ENCODE data around the gene TNRC6A. TPM values are rescaled to one million over a fixed set of nuclear protein-coding genes. Genes with fewer than 3 reads are reported as not detected.

TNRC6A gene
- total and polyA plus RNA-seq, 2 experiments from 2014 or later = 93.1 to 124 TPM

DNA sequence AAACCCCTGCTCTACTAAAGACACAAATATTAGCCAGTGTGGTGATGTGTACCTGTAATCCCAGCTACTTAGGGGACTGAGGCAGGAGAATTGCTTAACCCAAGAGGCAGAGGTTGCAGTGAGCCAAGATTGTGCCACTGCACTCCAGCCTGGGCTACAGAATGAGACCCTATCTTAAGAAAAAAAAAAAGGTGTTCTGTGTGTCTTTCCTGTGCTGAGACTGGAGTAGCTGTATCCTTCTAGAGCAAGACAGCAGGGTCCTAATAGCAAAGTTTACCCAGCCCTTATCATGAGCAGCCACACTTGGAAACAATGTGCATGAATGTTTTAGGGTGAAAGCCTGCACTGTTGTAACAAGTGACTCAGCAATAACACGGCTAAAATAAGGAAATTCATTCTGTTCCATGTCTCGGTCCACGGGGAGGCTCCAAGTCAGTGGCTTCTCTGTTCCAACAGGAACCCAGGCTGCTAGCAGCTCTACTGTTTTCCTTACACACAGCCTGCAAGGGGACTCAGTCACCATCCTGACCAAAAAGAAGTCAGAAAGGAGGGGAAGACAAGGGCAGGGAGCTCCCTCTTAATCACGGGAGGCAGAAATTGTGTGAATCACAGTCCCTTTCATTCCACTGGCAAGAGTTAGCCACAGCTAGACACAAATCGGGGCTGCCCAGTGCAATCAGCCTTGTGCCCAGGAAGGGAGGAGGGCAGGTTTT lies 109.3 kb downstream of the TNRC6A start:
- peak overlapping the region; percentile 76; the same call in 1 of the 2 replicates for H3K27ac Mint-ChIP-seq
- no peaks in the 10 kb centered on the region; the same call in 2 of the 3 replicates for H3K9me3 Mint-ChIP-seq

More for the DNA sequence above, 109.3 kb downstream of the TNRC6A start:
- no peaks in the 10 kb centered on the region for H3K4me1 ChIP-seq (ENCODE audit: insufficient read depth)
- H2AFZ ChIP-seq = no peak overlapping the region
- no peaks in the 10 kb centered on the region for H3K4me1 Mint-ChIP-seq
- H3K27me3 ChIP-seq (ENCODE audit: insufficient read depth) = no peaks in the 10 kb centered on the region
- H3K4me3 Mint-ChIP-seq = no peak overlapping the region
- H3K27ac ChIP-seq (ENCODE audit: low read depth) = no peak overlapping the region
- H3K4me3 ChIP-seq = no peak overlapping the region
- TF ChIP-seq, protein P1, sequence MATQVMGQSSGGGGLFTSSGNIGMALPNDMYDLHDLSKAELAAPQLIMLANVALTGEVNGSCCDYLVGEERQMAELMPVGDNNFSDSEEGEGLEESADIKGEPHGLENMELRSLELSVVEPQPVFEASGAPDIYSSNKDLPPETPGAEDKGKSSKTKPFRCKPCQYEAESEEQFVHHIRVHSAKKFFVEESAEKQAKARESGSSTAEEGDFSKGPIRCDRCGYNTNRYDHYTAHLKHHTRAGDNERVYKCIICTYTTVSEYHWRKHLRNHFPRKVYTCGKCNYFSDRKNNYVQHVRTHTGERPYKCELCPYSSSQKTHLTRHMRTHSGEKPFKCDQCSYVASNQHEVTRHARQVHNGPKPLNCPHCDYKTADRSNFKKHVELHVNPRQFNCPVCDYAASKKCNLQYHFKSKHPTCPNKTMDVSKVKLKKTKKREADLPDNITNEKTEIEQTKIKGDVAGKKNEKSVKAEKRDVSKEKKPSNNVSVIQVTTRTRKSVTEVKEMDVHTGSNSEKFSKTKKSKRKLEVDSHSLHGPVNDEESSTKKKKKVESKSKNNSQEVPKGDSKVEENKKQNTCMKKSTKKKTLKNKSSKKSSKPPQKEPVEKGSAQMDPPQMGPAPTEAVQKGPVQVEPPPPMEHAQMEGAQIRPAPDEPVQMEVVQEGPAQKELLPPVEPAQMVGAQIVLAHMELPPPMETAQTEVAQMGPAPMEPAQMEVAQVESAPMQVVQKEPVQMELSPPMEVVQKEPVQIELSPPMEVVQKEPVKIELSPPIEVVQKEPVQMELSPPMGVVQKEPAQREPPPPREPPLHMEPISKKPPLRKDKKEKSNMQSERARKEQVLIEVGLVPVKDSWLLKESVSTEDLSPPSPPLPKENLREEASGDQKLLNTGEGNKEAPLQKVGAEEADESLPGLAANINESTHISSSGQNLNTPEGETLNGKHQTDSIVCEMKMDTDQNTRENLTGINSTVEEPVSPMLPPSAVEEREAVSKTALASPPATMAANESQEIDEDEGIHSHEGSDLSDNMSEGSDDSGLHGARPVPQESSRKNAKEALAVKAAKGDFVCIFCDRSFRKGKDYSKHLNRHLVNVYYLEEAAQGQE (IDR thresholded peaks at IDR 0.05; ENCODE audit: unreplicated experiment) = no peak
- TF ChIP-seq STAT1 (IDR thresholded peaks at IDR 0.05; ENCODE audit: unreplicated experiment) (no peak), EZH2 (IDR thresholded peaks at IDR 0.05; ENCODE audit: low read depth, unreplicated experiment) (no peak), POLR2AphosphoS5 (IDR thresholded peaks at IDR 0.05; ENCODE audit: low read depth) (no peak), NANOG (IDR thresholded peaks at IDR 0.05; ENCODE audit: borderline replicate concordance) (no peak), ZNF114 (CRISPR knock-in tag; IDR thresholded peaks at IDR 0.05) (no peak)
- TF ChIP-seq, protein P2, sequence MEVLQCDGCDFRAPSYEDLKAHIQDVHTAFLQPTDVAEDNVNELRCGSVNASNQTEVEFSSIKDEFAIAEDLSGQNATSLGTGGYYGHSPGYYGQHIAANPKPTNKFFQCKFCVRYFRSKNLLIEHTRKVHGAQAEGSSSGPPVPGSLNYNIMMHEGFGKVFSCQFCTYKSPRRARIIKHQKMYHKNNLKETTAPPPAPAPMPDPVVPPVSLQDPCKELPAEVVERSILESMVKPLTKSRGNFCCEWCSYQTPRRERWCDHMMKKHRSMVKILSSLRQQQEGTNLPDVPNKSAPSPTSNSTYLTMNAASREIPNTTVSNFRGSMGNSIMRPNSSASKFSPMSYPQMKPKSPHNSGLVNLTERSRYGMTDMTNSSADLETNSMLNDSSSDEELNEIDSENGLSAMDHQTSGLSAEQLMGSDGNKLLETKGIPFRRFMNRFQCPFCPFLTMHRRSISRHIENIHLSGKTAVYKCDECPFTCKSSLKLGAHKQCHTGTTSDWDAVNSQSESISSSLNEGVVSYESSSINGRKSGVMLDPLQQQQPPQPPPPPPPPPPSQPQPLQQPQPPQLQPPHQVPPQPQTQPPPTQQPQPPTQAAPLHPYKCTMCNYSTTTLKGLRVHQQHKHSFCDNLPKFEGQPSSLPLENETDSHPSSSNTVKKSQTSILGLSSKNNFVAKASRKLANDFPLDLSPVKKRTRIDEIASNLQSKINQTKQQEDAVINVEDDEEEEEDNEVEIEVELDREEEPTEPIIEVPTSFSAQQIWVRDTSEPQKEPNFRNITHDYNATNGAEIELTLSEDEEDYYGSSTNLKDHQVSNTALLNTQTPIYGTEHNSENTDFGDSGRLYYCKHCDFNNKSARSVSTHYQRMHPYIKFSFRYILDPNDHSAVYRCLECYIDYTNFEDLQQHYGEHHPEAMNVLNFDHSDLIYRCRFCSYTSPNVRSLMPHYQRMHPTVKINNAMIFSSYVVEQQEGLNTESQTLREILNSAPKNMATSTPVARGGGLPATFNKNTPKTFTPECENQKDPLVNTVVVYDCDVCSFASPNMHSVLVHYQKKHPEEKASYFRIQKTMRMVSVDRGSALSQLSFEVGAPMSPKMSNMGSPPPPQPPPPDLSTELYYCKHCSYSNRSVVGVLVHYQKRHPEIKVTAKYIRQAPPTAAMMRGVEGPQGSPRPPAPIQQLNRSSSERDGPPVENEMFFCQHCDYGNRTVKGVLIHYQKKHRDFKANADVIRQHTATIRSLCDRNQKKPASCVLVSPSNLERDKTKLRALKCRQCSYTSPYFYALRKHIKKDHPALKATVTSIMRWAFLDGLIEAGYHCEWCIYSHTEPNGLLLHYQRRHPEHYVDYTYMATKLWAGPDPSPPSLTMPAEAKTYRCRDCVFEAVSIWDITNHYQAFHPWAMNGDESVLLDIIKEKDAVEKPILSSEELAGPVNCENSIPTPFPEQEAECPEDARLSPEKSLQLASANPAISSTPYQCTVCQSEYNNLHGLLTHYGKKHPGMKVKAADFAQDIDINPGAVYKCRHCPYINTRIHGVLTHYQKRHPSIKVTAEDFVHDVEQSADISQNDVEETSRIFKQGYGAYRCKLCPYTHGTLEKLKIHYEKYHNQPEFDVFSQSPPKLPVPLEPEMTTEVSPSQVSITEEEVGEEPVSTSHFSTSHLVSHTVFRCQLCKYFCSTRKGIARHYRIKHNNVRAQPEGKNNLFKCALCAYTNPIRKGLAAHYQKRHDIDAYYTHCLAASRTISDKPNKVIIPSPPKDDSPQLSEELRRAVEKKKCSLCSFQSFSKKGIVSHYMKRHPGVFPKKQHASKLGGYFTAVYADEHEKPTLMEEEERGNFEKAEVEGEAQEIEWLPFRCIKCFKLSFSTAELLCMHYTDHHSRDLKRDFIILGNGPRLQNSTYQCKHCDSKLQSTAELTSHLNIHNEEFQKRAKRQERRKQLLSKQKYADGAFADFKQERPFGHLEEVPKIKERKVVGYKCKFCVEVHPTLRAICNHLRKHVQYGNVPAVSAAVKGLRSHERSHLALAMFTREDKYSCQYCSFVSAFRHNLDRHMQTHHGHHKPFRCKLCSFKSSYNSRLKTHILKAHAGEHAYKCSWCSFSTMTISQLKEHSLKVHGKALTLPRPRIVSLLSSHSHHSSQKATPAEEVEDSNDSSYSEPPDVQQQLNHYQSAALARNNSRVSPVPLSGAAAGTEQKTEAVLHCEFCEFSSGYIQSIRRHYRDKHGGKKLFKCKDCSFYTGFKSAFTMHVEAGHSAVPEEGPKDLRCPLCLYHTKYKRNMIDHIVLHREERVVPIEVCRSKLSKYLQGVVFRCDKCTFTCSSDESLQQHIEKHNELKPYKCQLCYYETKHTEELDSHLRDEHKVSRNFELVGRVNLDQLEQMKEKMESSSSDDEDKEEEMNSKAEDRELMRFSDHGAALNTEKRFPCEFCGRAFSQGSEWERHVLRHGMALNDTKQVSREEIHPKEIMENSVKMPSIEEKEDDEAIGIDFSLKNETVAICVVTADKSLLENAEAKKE (CRISPR knock-in tag; IDR thresholded peaks at IDR 0.05) = no peak
- TF ChIP-seq, protein P3, sequence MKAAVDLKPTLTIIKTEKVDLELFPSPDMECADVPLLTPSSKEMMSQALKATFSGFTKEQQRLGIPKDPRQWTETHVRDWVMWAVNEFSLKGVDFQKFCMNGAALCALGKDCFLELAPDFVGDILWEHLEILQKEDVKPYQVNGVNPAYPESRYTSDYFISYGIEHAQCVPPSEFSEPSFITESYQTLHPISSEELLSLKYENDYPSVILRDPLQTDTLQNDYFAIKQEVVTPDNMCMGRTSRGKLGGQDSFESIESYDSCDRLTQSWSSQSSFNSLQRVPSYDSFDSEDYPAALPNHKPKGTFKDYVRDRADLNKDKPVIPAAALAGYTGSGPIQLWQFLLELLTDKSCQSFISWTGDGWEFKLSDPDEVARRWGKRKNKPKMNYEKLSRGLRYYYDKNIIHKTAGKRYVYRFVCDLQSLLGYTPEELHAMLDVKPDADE (IDR thresholded peaks at IDR 0.05) = no peak
- ATAC-seq = no peak
- H4K20me1 ChIP-seq (replicated peaks; ENCODE audit: insufficient read depth) = no peaks in the 10 kb centered on the region; the same call in 1 of the 2 replicates
- no peaks in the 10 kb centered on the region for H3K9me2 ChIP-seq (ENCODE audit: insufficient read depth)
- H3F3A ChIP-seq (replicated peaks; ENCODE audit: low read depth) = no peaks in the 10 kb centered on the region
- H3K4me2 ChIP-seq = no peak overlapping the region
- H3K36me3 Mint-ChIP-seq (ENCODE audit: low read depth) = no peaks in the 10 kb centered on the region
- H3K27me3 Mint-ChIP-seq (ENCODE audit: insufficient read depth, low read depth, poor library complexity) = peaks cover 2% of the 10 kb centered on the region
- DNase-seq (ENCODE audit: low spot score) = no peak
- H3K79me2 ChIP-seq (replicated peaks; ENCODE audit: insufficient read depth) = no peaks in the 10 kb centered on the region
- no peaks in the 10 kb centered on the region for H3K36me3 ChIP-seq (ENCODE audit: insufficient read depth)
